Bronchial epithelial cell (primary cell): ENCODE measurements around the gene NCOA7. TPM values are rescaled to one million over a fixed set of nuclear protein-coding genes. Genes with fewer than 3 reads are reported as not detected.
"Not testable (repeated sequence)": the region's sequence is repeated elsewhere in the genome, so short reads cannot be mapped to it uniquely, and the experiment has no call there.

Experiments
- DNase-seq: peaks from one replicate; pipeline ENCODE4 v3.0.0-alpha.2; 2010; ENCODE audit warnings: low read depth
- FAIRE-seq: peaks from 2 replicates; lab custom pipeline; 2011; peaks lifted over from hg19 to GRCh38; lab: Jason Lieb, UNC
- H3K27me3 ChIP-seq: 2 replicates; pipeline ENCODE4 v1.5.1; 2011; ENCODE audit warnings: low read length; ENCODE audit not compliant: control insufficient read depth, insufficient read depth
- H3K36me3 ChIP-seq: 2 replicates; pipeline ENCODE4 v1.5.1; 2011; ENCODE audit warnings: low read length; ENCODE audit not compliant: control insufficient read depth, insufficient read depth
- H3K4me3 ChIP-seq: 2 replicates; pipeline ENCODE4 v1.5.1; 2011; ENCODE audit warnings: mild to moderate bottlenecking, low read depth, low read length, control low read depth
- total RNA-seq: library from RNA; depleted of rRNA; stranded (reverse); fragments of >200 nt; gene quantifications from 2 replicates; pipeline ENCODE4 v1.2.1, GENCODE V29; 2014
- TF ChIP-seq, protein P1 (sequence below): IDR thresholded peaks from 2 replicates; pipeline ENCODE4 v1.5.1; 2011; ENCODE audit warnings: mild to moderate bottlenecking, moderate library complexity, low read length, control low read depth, inconsistent platforms; ENCODE audit not compliant: insufficient read depth, severe bottlenecking

The NCOA7 gene
- total RNA-seq, 1 donor from 2014 or later, result 39.0 TPM

DNA sequence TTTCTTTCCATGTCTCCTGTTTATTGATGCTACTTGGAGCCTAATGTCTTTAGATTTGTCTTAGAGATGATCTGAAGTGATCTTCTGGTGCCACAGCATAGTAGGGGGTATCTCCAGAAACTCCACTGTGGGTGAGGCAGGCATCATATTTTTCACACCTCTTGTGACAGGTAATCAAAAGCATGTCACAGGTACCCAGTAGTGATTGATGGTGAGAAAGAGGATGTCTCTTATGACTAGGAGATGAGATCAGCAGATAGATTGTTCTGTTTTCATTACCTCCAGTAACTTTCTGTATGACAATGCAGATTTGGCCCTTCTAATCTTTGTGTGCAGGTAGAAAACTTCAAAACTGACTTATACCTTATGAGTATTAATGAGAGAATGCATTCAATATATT is 13.5 kb downstream of the NCOA7 start:
- Histone ChIP-seq H3K27me3 (no peaks in the 10 kb centered on the region), H3K4me3 (no peak overlapping the region), H3K36me3 (peaks cover 3% of the 10 kb centered on the region)
- TF ChIP-seq, protein P1, sequence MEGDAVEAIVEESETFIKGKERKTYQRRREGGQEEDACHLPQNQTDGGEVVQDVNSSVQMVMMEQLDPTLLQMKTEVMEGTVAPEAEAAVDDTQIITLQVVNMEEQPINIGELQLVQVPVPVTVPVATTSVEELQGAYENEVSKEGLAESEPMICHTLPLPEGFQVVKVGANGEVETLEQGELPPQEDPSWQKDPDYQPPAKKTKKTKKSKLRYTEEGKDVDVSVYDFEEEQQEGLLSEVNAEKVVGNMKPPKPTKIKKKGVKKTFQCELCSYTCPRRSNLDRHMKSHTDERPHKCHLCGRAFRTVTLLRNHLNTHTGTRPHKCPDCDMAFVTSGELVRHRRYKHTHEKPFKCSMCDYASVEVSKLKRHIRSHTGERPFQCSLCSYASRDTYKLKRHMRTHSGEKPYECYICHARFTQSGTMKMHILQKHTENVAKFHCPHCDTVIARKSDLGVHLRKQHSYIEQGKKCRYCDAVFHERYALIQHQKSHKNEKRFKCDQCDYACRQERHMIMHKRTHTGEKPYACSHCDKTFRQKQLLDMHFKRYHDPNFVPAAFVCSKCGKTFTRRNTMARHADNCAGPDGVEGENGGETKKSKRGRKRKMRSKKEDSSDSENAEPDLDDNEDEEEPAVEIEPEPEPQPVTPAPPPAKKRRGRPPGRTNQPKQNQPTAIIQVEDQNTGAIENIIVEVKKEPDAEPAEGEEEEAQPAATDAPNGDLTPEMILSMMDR, result no peak
- DNase-seq (no peak), FAIRE-seq (no peak)

DNA sequence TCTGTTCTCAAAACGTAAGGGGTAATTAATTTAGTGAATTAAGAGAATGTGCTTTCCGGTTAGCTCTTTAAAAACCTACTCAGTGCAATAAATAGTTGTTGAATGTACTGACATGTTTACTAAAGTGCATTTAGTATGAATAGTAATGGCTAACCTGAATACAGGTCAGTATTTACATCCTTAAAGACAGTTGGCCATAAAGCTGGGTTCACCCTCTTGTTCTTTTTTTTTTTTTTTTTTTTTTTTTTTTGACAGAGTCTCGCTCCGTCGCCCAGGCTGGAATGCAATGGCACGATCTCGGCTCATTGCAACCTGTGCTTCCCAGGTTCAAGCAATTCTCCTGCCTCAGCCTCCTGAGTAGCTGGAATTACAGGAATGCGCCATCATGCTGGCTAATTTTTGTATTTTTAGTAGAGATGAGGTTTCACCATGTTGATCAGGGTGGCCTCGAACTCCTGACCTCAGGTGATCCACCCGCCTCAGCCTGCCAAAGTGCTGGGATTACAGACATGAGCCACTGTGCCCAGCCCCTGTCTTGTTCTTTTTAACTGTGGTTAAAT is 14.2 kb downstream of the NCOA7 start:
- H3K4me3 ChIP-seq, FAIRE-seq, H3K36me3 ChIP-seq, H3K27me3 ChIP-seq, DNase-seq: not testable (repeated sequence)

DNA sequence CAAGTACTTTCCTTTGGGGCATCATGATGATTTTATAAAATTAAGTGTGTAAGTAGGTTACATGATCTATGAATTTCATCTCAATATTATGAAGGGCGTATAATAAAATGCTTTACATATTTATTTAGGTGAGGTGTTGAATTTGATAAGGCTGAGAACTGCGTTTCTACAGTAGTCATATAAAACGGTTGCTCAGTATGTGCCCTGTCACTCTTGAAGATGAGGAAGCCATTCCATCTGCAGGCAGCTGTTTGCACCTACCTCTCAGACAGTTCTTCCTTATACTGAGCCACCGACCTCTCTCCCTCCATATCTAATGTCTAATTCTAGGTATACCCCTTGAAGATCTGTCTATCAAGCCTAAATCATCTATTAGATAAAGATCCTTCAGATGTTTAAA is 16.1 kb downstream of the NCOA7 start:
- Histone ChIP-seq H3K4me3 (no peak overlapping the region), H3K36me3 (peaks cover 1% of the 10 kb centered on the region), H3K27me3 (no peaks in the 10 kb centered on the region)
- DNase-seq, result no peak
- TF ChIP-seq, protein P1, result no peak
- FAIRE-seq, result no peak

DNA sequence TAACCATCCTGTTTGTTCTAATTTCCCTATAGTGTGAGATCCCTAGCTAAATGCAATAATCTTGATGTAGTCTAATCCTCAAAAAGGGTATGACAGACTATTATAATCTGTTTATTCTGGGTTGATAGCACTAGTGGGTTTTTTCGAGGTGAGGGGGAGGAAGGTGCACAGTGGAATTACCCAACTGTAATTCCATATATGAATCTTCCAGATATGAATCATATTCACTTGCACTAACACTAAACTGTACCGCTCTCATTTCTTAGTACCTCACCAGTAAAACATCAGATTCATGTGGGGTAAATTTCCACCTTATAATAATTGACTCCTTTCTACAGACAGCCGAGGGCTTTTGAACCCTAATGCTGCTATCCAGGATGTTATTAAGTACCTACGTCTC is 16.5 kb downstream of the NCOA7 start:
- FAIRE-seq (no peak), DNase-seq (no peak)
- H3K4me3 ChIP-seq, result no peak overlapping the region
- TF ChIP-seq, protein P1, result no peak
- H3K36me3 ChIP-seq, result peaks cover 1% of the 10 kb centered on the region
- H3K27me3 ChIP-seq, result no peaks in the 10 kb centered on the region

DNA sequence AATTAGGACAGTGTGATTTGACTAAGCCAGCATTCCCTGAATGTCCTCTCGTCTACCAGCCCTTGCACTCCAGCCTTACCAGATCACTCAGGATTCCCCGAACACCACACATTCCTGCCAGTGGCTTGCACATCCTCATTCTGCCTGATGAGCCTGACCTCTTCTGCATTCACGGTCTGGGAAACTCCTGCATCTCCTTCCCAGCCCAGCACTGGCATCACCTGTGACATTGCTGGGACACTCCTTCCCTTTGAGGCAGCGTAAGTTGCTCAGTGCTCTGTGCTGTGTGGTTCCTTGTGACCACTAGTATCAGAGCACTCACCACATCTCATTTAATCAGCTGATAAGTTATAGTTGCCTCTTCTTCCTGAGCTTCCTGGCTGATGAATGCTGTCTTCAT is 17.3 kb downstream of the NCOA7 start:
- TF ChIP-seq, protein P1, result no peak

DNA sequence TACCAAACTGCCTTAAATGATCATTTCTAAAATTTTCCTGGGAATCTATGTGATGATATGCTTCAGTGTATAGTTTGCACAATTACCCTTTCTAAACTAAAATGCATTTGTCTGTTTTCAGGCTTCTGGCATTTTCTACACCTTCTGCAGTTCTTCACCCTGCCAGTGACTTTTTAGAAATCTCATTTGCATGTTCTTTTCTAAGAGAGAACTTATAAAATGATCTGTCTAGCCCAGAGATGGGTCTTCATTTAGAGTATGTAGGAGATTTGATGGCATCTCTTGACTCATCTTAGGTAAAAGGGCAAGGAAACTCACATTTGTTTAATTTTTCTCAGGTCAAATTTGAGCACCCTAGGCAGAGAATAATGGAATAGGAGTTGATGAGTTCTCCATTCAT is 17.8 kb downstream of the NCOA7 start:
- TF ChIP-seq, protein P1, result no peak
- FAIRE-seq, result no peak

More for the DNA sequence above, 17.3 kb downstream of the NCOA7 start:
- DNase-seq, result no peak
- H3K4me3 ChIP-seq, result no peak overlapping the region
- FAIRE-seq, result no peak
- no peaks in the 10 kb centered on the region for H3K27me3 ChIP-seq
- H3K36me3 ChIP-seq, result peaks cover 1% of the 10 kb centered on the region

More for the DNA sequence above, 17.8 kb downstream of the NCOA7 start:
- Histone ChIP-seq H3K4me3 (no peak overlapping the region), H3K27me3 (no peaks in the 10 kb centered on the region), H3K36me3 (peaks cover 1% of the 10 kb centered on the region)
- no peak for DNase-seq
